ENCODE results near the gene PIP5K1B.

DNA sequence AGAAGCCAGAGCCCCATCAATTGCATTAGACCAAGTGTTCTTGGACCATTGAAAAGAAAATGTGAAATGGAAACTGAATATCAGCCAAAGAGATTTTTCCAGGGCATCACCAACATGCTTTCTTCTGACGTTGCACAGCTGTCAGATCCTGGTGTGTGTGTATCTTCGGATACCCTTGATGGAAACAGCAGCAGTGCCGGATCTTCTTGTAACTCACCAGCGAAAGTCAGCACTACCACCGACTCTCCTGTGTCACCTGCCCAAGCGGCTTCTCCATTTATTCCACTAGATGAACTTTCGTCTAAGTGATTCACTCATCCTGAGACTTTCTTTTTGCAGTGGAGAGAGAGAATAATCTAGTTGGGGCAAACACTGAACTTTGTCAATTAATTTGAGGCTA, 75.7 kb downstream of the PIP5K1B start:
- TF ChIP-seq POLR2AphosphoS5 (IDR thresholded peaks at IDR 0.05) = no peak
- TF ChIP-seq CTCF (IDR thresholded peaks at IDR 0.05) = no peak
- TF ChIP-seq POLR2A (IDR thresholded peaks at IDR 0.05) = no peak

All from sigmoid colon (tissue), 4 donors.